Endothelial cell (in vitro differentiated cells): ENCODE measurements around the gene MARCO. TPM values are rescaled to one million over a fixed set of nuclear protein-coding genes. Genes with fewer than 3 reads are reported as not detected.

Experiments
- DNase-seq: peaks from one replicate; pipeline ENCODE4 v3.0.0; 2021; ENCODE audit warnings: low spot score
- H3K27ac Mint-ChIP-seq: one replicate; pipeline ENCODE4 v1.8.0; 2021; ENCODE audit warnings: mixed read lengths, inconsistent platforms; ENCODE audit not compliant: unreplicated experiment
- H3K27me3 Mint-ChIP-seq: one replicate; pipeline ENCODE4 v1.8.0; 2021; ENCODE audit warnings: mild to moderate bottlenecking, moderate library complexity, mixed read lengths, inconsistent platforms; ENCODE audit not compliant: unreplicated experiment
- H3K36me3 Mint-ChIP-seq: one replicate; pipeline ENCODE4 v1.8.0; 2021; ENCODE audit warnings: mild to moderate bottlenecking, low read depth, mixed read lengths, inconsistent platforms; ENCODE audit not compliant: unreplicated experiment
- H3K4me1 Mint-ChIP-seq: one replicate; pipeline ENCODE4 v1.8.0; 2021; ENCODE audit warnings: mild to moderate bottlenecking, mixed read lengths, inconsistent platforms; ENCODE audit not compliant: unreplicated experiment
- H3K4me3 Mint-ChIP-seq: one replicate; pipeline ENCODE4 v1.8.0; 2021; ENCODE audit warnings: mild to moderate bottlenecking, mixed read lengths, inconsistent platforms; ENCODE audit not compliant: unreplicated experiment
- H3K9me3 Mint-ChIP-seq: one replicate; pipeline ENCODE4 v1.8.0; 2021; ENCODE audit warnings: mixed read lengths, inconsistent platforms; ENCODE audit not compliant: unreplicated experiment
- CTCF ChIP-seq: fragments of 200-600 bp; sonication (generic); IDR thresholded peaks from one replicate; pipeline ENCODE4 v1.5.0; 2021; ENCODE audit warnings: antibody characterized with exemption; ENCODE audit not compliant: unreplicated experiment
- total RNA-seq: library from RNA; stranded (reverse); fragmentation: NEBNext Ultra II Directional; extraction: Animal tissue kit (Norgen Biotek cat#: 25700); gene quantifications from one replicate; pipeline ENCODE4 v1.2.1, GENCODE V29; 2021; ENCODE audit not compliant: unreplicated experiment

MARCO gene
- total RNA-seq, 1 donor from 2014 or later: not detected

DNA sequence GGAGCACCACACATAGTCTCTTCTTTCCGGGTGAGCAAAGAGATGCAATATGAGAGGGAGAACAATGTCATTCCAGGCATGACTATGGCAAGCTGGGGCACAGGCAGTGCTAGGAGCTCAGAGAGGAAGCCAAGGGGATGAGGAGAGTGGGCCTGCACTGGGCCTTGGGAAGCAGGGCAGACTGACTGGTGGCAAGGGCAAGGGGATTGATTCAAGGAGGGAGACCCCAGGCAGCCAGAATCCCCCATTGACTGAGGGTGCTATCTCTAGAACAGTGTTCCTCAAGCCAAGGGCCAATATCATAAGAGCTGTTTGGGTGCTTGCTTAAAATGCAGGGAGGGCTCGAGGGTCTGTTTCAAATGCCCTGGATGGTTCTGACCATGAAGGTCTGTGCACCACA lies 36.1 kb downstream of the MARCO start:
- no peak overlapping the region for H3K27ac Mint-ChIP-seq
- no peak for DNase-seq
- TF ChIP-seq CTCF: no peak
- no peaks in the 10 kb centered on the region for H3K4me1 Mint-ChIP-seq
- no peak overlapping the region for H3K4me3 Mint-ChIP-seq
- no peaks in the 10 kb centered on the region for H3K9me3 Mint-ChIP-seq
- peaks cover 3% of the 10 kb centered on the region for H3K27me3 Mint-ChIP-seq
- no peaks in the 10 kb centered on the region for H3K36me3 Mint-ChIP-seq

DNA sequence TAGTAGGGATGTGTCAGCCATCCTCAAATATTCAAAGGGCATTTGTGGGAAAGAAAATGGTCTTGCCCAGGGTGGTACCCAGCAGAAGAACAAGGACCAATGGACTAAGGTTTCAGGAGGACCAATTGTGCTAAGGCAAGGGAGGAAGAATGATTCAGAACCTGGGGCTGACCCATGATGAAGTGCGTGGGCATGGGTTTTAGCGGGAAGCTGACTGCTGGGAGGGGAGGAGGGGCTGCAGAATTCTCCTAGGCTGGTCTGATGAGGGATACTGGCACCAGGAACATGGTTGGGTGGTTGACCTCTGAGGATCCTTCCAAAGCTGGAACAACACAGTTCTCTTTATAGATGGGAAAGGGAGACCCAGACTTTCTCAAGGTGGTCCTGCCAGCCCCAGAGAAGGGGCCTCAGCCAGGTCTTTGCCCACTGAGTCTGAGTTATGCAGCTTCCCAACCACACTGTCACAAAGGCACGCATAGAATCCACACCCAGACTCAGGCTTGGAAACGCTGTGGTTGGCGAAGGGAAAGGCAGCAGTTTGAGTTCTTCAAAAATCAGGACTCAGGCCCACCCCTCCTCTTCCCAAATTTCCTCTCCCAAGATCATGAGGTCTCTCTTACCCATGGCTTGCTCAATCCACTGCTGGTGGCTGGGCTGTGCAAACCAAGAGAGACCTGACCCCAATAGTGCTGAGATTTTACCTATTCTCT lies 37.3 kb downstream of the MARCO start:
- no peak overlapping the region for H3K4me3 Mint-ChIP-seq
- no peak overlapping the region for H3K27ac Mint-ChIP-seq
- no peak for DNase-seq
- H3K36me3 Mint-ChIP-seq: no peaks in the 10 kb centered on the region
- no peaks in the 10 kb centered on the region for H3K9me3 Mint-ChIP-seq
- H3K4me1 Mint-ChIP-seq: no peaks in the 10 kb centered on the region
- peaks cover 3% of the 10 kb centered on the region for H3K27me3 Mint-ChIP-seq
- TF ChIP-seq CTCF: no peak

DNA sequence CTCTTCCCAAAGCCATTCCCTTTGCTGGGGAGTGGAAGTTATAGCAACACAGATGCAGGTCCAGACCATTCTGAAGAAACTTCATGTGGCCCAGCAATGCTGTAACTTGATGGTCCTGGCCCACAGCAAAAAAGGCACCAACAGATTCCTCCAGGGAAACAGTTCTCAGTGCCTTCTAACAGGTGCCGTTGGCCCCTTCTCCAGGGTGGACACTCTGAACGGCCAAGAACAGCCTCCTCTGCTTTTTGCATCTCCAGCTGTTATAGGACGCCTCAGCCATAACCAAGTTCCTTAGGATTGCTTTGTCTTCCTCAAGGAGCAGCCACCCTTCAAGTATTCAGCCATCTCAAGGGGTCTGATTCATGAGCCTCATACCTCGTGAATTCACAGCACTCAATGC lies 38.0 kb downstream of the MARCO start:
- H3K4me3 Mint-ChIP-seq: no peak overlapping the region
- H3K4me1 Mint-ChIP-seq: no peaks in the 10 kb centered on the region
- no peak for TF ChIP-seq CTCF
- H3K27me3 Mint-ChIP-seq: peaks cover 3% of the 10 kb centered on the region
- DNase-seq: no peak
- H3K9me3 Mint-ChIP-seq: no peaks in the 10 kb centered on the region
- no peak overlapping the region for H3K27ac Mint-ChIP-seq
- H3K36me3 Mint-ChIP-seq: no peaks in the 10 kb centered on the region

DNA sequence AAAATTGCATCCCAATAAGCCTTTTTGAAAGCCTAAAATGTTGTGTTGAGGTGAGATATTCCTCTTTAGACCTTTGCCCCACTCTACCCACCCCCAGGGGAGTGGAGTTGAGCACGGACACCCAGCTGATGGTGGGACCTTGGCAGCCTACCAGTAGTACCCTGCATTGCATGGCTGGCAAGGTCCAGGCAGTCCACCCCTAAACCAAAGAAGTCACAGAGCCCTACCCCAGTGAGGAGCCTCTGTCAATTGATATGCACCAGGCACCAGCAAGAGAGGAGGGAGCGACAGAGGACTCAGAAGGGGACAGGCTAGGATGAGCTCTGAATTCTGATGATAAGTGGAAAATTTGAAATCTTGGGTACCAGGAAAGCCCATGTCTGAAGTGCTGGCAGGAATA lies 38.6 kb downstream of the MARCO start:
- Mint-ChIP-seq H3K4me1 (no peaks in the 10 kb centered on the region), H3K36me3 (no peaks in the 10 kb centered on the region), H3K27ac (no peak overlapping the region), H3K27me3 (peaks cover 3% of the 10 kb centered on the region), H3K4me3 (no peak overlapping the region), H3K9me3 (no peaks in the 10 kb centered on the region)
- DNase-seq: no peak
- no peak for TF ChIP-seq CTCF

DNA sequence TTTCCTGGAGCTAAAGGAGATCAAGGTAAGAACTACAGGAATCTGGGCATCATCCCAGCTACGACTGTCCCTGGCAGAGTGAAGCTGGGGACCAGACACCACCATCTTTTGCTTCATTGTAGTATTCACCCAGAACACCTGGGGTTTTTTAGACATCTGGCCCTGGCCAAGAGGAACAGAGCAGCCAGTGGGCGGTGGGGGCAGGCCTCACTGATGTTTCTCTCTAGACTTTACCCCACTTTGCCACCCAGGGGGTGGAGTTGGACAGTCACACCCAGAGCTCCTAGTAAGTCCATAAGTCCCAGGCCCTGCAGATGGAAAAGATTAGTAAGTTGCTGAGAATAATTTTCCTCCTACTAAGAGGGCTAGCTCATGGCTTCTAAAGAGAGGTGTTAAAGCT lies 39.6 kb downstream of the MARCO start:
- no peak overlapping the region for H3K27ac Mint-ChIP-seq
- no peak overlapping the region for H3K4me3 Mint-ChIP-seq
- H3K4me1 Mint-ChIP-seq: no peaks in the 10 kb centered on the region
- peaks cover 3% of the 10 kb centered on the region for H3K27me3 Mint-ChIP-seq
- H3K9me3 Mint-ChIP-seq: no peaks in the 10 kb centered on the region
- no peak for DNase-seq
- no peaks in the 10 kb centered on the region for H3K36me3 Mint-ChIP-seq
- TF ChIP-seq CTCF: no peak
